ENCODE data around the gene SEMA5B.

Gene SEMA5B

GRCh38 chr3:123070510-123070909 lies 42.9 kb upstream of the SEMA5B start:
- no peak overlapping the region for H3K4me3 ChIP-seq (ENCODE audit: low read depth in 1 of 2, low read length in 2 of 2)
- no peaks in the 10 kb centered on the region for H3K27me3 ChIP-seq (ENCODE audit: control insufficient read depth in 1 of 2, insufficient read depth in 2 of 2, low read length in 2 of 2)
- H3K4me1 ChIP-seq (ENCODE audit: control insufficient read depth in 1 of 2, insufficient read depth in 2 of 2, low read length in 2 of 2): peaks cover 20 to 23% of the 10 kb centered on the region in 2 donors
- no peaks in the 10 kb centered on the region for H3K9me3 ChIP-seq (ENCODE audit: control insufficient read depth in 1 of 2, low read length in 2 of 2)
- H3K27ac ChIP-seq (ENCODE audit: low read depth, low read length): no peak overlapping the region
- H3K9ac ChIP-seq (ENCODE audit: low read depth in 1 of 2, low read length in 2 of 2): no peak overlapping the region
- no peaks in the 10 kb centered on the region for H3K36me3 ChIP-seq (ENCODE audit: control insufficient read depth in 1 of 2, insufficient read depth in 2 of 2, low read length in 2 of 2)

GRCh38 chr3:123068601-123069381 lies 41.2 kb upstream of the SEMA5B start:
- Histone ChIP-seq H3K27me3 (ENCODE audit: control insufficient read depth in 1 of 2, insufficient read depth in 2 of 2, low read length in 2 of 2) (peaks cover 0 to 4% of the 10 kb centered on the region in 2 donors), H3K4me1 (ENCODE audit: control insufficient read depth in 1 of 2, insufficient read depth in 2 of 2, low read length in 2 of 2) (peaks cover 20 to 23% of the 10 kb centered on the region in 2 donors), H3K27ac (ENCODE audit: low read depth, low read length) (no peak overlapping the region), H3K9me3 (ENCODE audit: control insufficient read depth in 1 of 2, low read length in 2 of 2) (no peaks in the 10 kb centered on the region), H3K9ac (ENCODE audit: low read depth in 1 of 2, low read length in 2 of 2) (peak overlapping the region in 1 of 2 donors; percentile 65), H3K36me3 (ENCODE audit: control insufficient read depth in 1 of 2, insufficient read depth in 2 of 2, low read length in 2 of 2) (no peaks in the 10 kb centered on the region), H3K4me3 (ENCODE audit: low read depth in 1 of 2, low read length in 2 of 2) (peak overlapping the region; percentile 80 to 89)

- H3K9me3 ChIP-seq (ENCODE audit: control insufficient read depth in 1 of 2, low read length in 2 of 2): no peaks in the 10 kb centered on the region
- peak overlapping the region; percentile 80 to 89 for H3K4me3 ChIP-seq (ENCODE audit: low read depth in 1 of 2, low read length in 2 of 2)
- H3K4me1 ChIP-seq (ENCODE audit: control insufficient read depth in 1 of 2, insufficient read depth in 2 of 2, low read length in 2 of 2): peaks cover 20 to 23% of the 10 kb centered on the region in 2 donors
- peak overlapping the region; percentile 65 to 68 for H3K9ac ChIP-seq (ENCODE audit: low read depth in 1 of 2, low read length in 2 of 2)
- H3K27ac ChIP-seq (ENCODE audit: low read depth, low read length): no peak overlapping the region
- H3K36me3 ChIP-seq (ENCODE audit: control insufficient read depth in 1 of 2, insufficient read depth in 2 of 2, low read length in 2 of 2): no peaks in the 10 kb centered on the region
- peaks cover 0 to 5% of the 10 kb centered on the region in 2 donors for H3K27me3 ChIP-seq (ENCODE audit: control insufficient read depth in 1 of 2, insufficient read depth in 2 of 2, low read length in 2 of 2)
Measured at GRCh38 chr3:123067689-123068600, 40.4 kb upstream of the SEMA5B start.

- Histone ChIP-seq H3K36me3 (ENCODE audit: control insufficient read depth in 1 of 2, insufficient read depth in 2 of 2, low read length in 2 of 2) (no peaks in the 10 kb centered on the region), H3K27me3 (ENCODE audit: control insufficient read depth in 1 of 2, insufficient read depth in 2 of 2, low read length in 2 of 2) (peaks cover 0 to 5% of the 10 kb centered on the region in 2 donors), H3K4me1 (ENCODE audit: control insufficient read depth in 1 of 2, insufficient read depth in 2 of 2, low read length in 2 of 2) (peaks cover 20 to 23% of the 10 kb centered on the region in 2 donors), H3K9ac (ENCODE audit: low read depth in 1 of 2, low read length in 2 of 2) (peak within 1 kb of the TSS; percentile 65 to 68), H3K9me3 (ENCODE audit: control insufficient read depth in 1 of 2, low read length in 2 of 2) (no peaks in the 10 kb centered on the region), H3K27ac (ENCODE audit: low read depth, low read length) (peak within 1 kb of the TSS; percentile 28), H3K4me3 (ENCODE audit: low read depth in 1 of 2, low read length in 2 of 2) (peak within 1 kb of the TSS; percentile 80 to 89)
Measured at GRCh38 chr3:123066896-123067688, 39.5 kb upstream of the SEMA5B start, which contains the start of gene PDIA5. Gene PDIA5 (plus strand): TSS chr3:123067025. CDS start chr3:123067165, 140 bp downstream.

- H3K4me3 ChIP-seq (ENCODE audit: low read depth in 1 of 2, low read length in 2 of 2): peak overlapping the region; percentile 80 to 89
- no peak overlapping the region for H3K27ac ChIP-seq (ENCODE audit: low read depth, low read length)
- peak overlapping the region in 1 of 2 donors; percentile 68 for H3K9ac ChIP-seq (ENCODE audit: low read depth in 1 of 2, low read length in 2 of 2)
- H3K36me3 ChIP-seq (ENCODE audit: control insufficient read depth in 1 of 2, insufficient read depth in 2 of 2, low read length in 2 of 2): no peaks in the 10 kb centered on the region
- H3K27me3 ChIP-seq (ENCODE audit: control insufficient read depth in 1 of 2, insufficient read depth in 2 of 2, low read length in 2 of 2): peaks cover 0 to 5% of the 10 kb centered on the region in 2 donors
- no peaks in the 10 kb centered on the region for H3K9me3 ChIP-seq (ENCODE audit: control insufficient read depth in 1 of 2, low read length in 2 of 2)
- H3K4me1 ChIP-seq (ENCODE audit: control insufficient read depth in 1 of 2, insufficient read depth in 2 of 2, low read length in 2 of 2): peaks cover 20 to 23% of the 10 kb centered on the region in 2 donors
Measured at GRCh38 chr3:123066599-123066895, 39.0 kb upstream of the SEMA5B start.

- Histone ChIP-seq H3K36me3 (ENCODE audit: control insufficient read depth in 1 of 2, insufficient read depth in 2 of 2, low read length in 2 of 2) (no peaks in the 10 kb centered on the region), H3K27ac (ENCODE audit: low read depth, low read length) (no peak overlapping the region), H3K4me3 (ENCODE audit: low read depth in 1 of 2, low read length in 2 of 2) (no peak overlapping the region), H3K9me3 (ENCODE audit: control insufficient read depth in 1 of 2, low read length in 2 of 2) (no peaks in the 10 kb centered on the region), H3K9ac (ENCODE audit: low read depth in 1 of 2, low read length in 2 of 2) (no peak overlapping the region), H3K4me1 (ENCODE audit: control insufficient read depth in 1 of 2, insufficient read depth in 2 of 2, low read length in 2 of 2) (peaks cover 18 to 20% of the 10 kb centered on the region in 2 donors), H3K27me3 (ENCODE audit: control insufficient read depth in 1 of 2, insufficient read depth in 2 of 2, low read length in 2 of 2) (peaks cover 0 to 5% of the 10 kb centered on the region in 2 donors)
Measured at GRCh38 chr3:123064914-123065313, 37.4 kb upstream of the SEMA5B start.

- no peak overlapping the region for H3K9ac ChIP-seq (ENCODE audit: low read depth in 1 of 2, low read length in 2 of 2)
- H3K27ac ChIP-seq (ENCODE audit: low read depth, low read length): no peak overlapping the region
- H3K27me3 ChIP-seq (ENCODE audit: control insufficient read depth in 1 of 2, insufficient read depth in 2 of 2, low read length in 2 of 2): peaks cover 0 to 5% of the 10 kb centered on the region in 2 donors
- peaks cover 18 to 20% of the 10 kb centered on the region in 2 donors for H3K4me1 ChIP-seq (ENCODE audit: control insufficient read depth in 1 of 2, insufficient read depth in 2 of 2, low read length in 2 of 2)
- no peaks in the 10 kb centered on the region for H3K36me3 ChIP-seq (ENCODE audit: control insufficient read depth in 1 of 2, insufficient read depth in 2 of 2, low read length in 2 of 2)
- H3K4me3 ChIP-seq (ENCODE audit: low read depth in 1 of 2, low read length in 2 of 2): no peak overlapping the region
- no peaks in the 10 kb centered on the region for H3K9me3 ChIP-seq (ENCODE audit: control insufficient read depth in 1 of 2, low read length in 2 of 2)
Measured at GRCh38 chr3:123064506-123064905, 36.9 kb upstream of the SEMA5B start.

GRCh38 chr3:123063034-123063433 lies 35.5 kb upstream of the SEMA5B start:
- Histone ChIP-seq H3K27me3 (ENCODE audit: control insufficient read depth in 1 of 2, insufficient read depth in 2 of 2, low read length in 2 of 2) (peaks cover 0 to 5% of the 10 kb centered on the region in 2 donors), H3K36me3 (ENCODE audit: control insufficient read depth in 1 of 2, insufficient read depth in 2 of 2, low read length in 2 of 2) (no peaks in the 10 kb centered on the region), H3K27ac (ENCODE audit: low read depth, low read length) (no peak overlapping the region), H3K9me3 (ENCODE audit: control insufficient read depth in 1 of 2, low read length in 2 of 2) (no peaks in the 10 kb centered on the region), H3K4me1 (ENCODE audit: control insufficient read depth in 1 of 2, insufficient read depth in 2 of 2, low read length in 2 of 2) (peaks cover 6% of the 10 kb centered on the region in 2 donors), H3K9ac (ENCODE audit: low read depth in 1 of 2, low read length in 2 of 2) (no peak overlapping the region), H3K4me3 (ENCODE audit: low read depth in 1 of 2, low read length in 2 of 2) (no peak overlapping the region)

- Histone ChIP-seq H3K9me3 (ENCODE audit: control insufficient read depth in 1 of 2, low read length in 2 of 2) (no peaks in the 10 kb centered on the region), H3K4me1 (ENCODE audit: control insufficient read depth in 1 of 2, insufficient read depth in 2 of 2, low read length in 2 of 2) (peaks cover 0 to 4% of the 10 kb centered on the region in 2 donors), H3K4me3 (ENCODE audit: low read depth in 1 of 2, low read length in 2 of 2) (no peak overlapping the region), H3K9ac (ENCODE audit: low read depth in 1 of 2, low read length in 2 of 2) (no peak overlapping the region), H3K27ac (ENCODE audit: low read depth, low read length) (no peak overlapping the region), H3K27me3 (ENCODE audit: control insufficient read depth in 1 of 2, insufficient read depth in 2 of 2, low read length in 2 of 2) (peaks cover 0 to 5% of the 10 kb centered on the region in 2 donors), H3K36me3 (ENCODE audit: control insufficient read depth in 1 of 2, insufficient read depth in 2 of 2, low read length in 2 of 2) (no peaks in the 10 kb centered on the region)
Measured at GRCh38 chr3:123061856-123062255, 34.3 kb upstream of the SEMA5B start.

Data from duodenal mucosa (tissue), 2 donors.